Measurements from ENCODE around the gene CNEP1R1.

CNEP1R1 gene

DNA sequence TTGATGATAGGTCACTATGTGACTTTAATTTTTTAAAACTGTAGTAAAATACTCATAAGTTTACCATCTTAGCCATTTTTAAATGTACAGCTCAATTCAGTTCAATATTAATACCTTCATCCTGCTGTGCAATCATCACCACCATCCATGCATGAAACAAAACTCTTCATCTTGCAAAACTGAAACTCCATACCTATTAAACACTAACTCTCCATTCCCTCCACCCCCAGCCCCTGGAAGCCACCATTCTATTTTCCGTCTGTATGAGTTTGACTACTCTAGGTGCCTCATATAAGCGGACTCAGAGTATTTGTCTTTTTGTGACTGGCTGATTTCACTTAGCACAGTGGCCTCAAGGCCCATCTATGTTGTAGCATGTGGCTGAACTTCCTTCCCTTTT lies 9.4 kb upstream of the CNEP1R1 start:
- FAIRE-seq (peak; percentile 80), DNase-seq (ENCODE audit: insufficient read length, low spot score) (no peak)

DNA sequence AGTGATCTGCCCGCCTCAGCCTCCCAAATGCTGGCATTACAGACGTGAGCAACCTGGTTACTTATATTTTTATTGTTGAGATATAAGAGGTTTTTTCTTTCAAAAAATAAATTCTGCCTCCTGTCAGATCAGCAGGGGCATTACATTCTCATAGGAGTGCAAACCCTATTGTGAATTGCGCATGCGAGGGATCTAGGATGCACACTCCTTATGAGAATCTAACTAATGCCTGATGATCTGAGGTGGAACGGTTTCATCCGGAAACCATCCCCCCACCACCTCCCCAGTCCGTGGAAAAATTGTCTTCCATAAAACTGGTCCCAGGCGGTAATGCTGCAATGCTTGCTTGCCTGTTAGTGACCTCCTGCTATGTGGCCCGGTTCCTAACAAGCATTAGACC lies 7.5 kb upstream of the CNEP1R1 start:
- DNase-seq (ENCODE audit: insufficient read length, low spot score) (no peak), FAIRE-seq (no peak)

GRCh38 chr16:50021544-50021943 lies 3.5 kb upstream of the CNEP1R1 start:
- DNase-seq (ENCODE audit: insufficient read length, low spot score) = no peak
- no peak for FAIRE-seq

DNA sequence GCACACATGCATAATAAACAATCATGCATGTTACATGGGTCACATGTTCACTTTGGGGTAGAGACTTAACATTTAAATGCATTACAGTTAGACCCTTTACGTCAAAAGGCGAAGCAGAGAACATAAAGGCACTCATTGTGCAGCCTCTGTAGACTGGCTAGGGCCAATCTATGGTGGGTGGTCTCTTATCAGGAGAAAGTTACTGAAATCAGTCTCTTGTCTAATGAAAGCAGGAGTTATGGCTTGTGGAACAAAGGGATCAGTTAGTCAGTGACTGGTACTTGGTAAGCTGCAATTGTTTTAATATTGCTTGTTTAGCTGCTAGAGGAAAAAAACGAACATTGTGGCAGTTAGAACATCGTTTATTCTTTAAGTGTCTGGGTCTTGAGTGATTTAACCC lies 1.4 kb upstream of the CNEP1R1 start:
- DNase-seq (ENCODE audit: insufficient read length, low spot score) = no peak
- FAIRE-seq = no peak

GRCh38 chr16:50024207-50024606 lies 818 bp upstream of the CNEP1R1 start:
- FAIRE-seq (no peak), DNase-seq (ENCODE audit: insufficient read length, low spot score) (no peak)

- DNase-seq (ENCODE audit: insufficient read length, low spot score) (peak; percentile 16), FAIRE-seq (peak; percentile 45)
Observed at GRCh38 chr16:50025537-50025931, 509 bp downstream of the CNEP1R1 start.

DNA sequence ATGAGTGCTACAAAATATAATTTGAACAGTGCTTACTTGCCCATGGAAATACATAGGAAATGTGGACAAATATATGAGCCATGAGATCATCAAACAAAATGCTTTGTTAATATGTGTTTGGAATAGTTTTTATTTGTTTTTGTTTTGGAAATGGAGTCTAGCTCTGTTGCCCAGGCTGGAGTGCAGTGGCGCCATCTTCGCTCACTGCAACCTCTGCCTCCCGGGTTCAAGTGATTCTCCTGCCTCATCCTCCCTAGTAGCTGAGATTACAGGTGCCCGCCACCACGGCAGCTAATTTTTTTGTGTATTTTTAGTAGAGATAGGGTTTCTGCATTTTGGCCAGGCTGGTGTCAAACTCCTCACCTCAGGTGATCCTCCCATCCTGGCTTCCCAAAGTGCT lies 2.8 kb downstream of the CNEP1R1 start:
- FAIRE-seq (no peak), DNase-seq (ENCODE audit: insufficient read length, low spot score) (no peak)

GRCh38 chr16:50035468-50035992 lies 10.5 kb downstream of the CNEP1R1 start:
- DNase-seq (ENCODE audit: insufficient read length, low spot score) (no peak), FAIRE-seq (no peak)

GRCh38 chr16:50036426-50036825 lies 11.4 kb downstream of the CNEP1R1 start:
- no peak for FAIRE-seq
- no peak for DNase-seq (ENCODE audit: insufficient read length, low spot score)

GRCh38 chr16:50037662-50038220 lies 12.7 kb downstream of the CNEP1R1 start:
- DNase-seq (ENCODE audit: insufficient read length, low spot score) (no peak), FAIRE-seq (no peak)

DNA sequence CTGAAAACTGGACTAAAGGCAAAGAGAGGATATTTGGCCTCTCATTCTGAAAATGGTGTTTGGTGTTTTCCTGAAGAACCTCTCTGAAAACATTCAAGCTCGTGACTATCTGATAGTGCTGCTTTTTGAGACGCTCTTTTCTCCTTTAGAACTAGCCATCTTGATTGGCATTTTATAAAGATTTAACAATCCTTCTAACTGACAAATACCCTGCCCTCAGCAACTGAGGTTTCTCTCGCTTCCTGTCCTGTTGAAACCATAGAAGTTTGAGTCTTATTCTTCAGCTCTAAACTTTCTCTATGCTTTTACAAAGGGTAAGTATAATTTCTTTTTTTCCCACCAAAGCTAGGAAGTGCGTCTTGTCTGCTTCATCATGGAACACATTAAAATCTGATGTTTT lies 13.3 kb downstream of the CNEP1R1 start:
- DNase-seq (ENCODE audit: insufficient read length, low spot score) (no peak), FAIRE-seq (no peak)

DNA sequence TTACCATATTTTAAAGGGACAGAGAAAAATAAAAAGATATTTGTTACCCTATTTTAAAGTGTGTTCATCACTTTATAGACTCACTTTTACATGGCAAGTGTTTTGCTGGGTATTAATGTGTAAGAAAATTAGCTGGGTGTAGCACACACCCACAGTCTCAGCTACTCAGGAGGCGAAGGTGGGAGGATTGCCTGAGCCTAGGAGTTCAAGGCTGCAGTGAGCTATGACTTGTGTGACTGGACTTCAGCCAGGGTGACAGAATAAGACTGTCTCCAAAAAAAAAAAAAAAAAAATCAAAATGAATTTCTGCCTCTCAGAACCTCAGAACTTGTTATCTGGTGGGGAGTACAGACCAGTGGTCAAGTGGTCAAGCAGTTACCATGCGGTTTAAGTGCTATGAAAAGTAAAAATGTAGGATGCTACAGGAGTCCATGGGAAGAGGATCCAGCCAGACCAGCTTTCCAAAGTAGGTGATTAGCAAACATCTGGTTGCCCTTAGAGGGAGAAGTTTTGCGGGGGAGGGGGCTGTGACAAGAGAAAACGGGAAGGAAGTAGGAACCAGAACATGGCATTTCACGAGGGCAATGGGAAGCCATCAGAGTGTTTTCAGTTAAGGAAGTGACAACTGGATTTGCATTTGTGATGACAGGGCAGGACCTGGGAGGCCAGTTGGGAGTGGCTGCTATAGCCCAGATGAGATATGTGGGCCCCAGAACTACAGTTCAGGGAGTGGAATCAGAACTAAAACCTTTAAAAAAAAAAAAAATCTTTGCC lies 13.9 kb downstream of the CNEP1R1 start:
- no peak for FAIRE-seq
- DNase-seq (ENCODE audit: insufficient read length, low spot score) = no peak

GRCh38 chr16:50040018-50040417 lies 15.0 kb downstream of the CNEP1R1 start:
- DNase-seq (ENCODE audit: insufficient read length, low spot score) (no peak), FAIRE-seq (no peak)

DNA sequence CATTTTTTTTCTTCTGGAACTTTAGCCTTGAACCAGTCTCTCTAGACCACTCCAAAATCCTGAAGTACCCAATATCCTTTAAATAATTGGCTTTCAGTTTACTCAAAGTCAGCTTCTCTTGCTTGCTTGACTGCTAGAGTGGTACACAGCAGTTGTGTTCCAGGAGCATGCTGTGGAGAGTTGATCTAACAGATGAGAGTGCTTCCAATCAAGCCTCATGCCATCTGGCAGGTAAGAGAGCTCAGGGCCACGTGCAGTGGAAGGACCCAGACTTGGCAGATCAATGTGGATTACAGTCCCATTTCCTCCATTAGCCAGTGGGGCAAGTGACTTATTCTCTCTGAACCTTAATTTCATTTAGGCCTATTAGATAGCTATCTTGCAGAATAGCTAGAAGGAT lies 15.7 kb downstream of the CNEP1R1 start:
- FAIRE-seq = no peak
- DNase-seq (ENCODE audit: insufficient read length, low spot score) = no peak

DNA sequence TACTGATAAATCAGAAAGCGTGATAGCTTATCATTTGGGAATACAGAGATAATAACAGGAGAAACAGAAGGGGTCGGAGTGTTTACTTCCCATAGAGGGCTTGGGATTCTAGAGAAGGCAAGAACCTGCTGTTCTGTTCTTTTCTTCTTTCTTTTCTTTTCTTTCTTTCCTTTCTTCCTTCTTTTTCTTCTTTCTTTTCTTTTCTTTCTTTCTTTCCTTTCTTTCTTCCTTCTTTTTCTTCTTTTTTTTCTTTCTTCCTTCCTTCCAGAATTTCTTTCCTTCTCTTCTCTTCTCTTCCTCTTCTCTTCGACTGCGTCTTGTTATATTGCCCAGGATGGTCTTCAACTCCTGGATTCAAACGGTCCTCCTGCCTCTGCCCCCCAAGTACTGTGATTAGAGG lies 18.3 kb downstream of the CNEP1R1 start:
- no peak for FAIRE-seq
- no peak for DNase-seq (ENCODE audit: insufficient read length, low spot score)

GRCh38 chr16:50045412-50045811 lies 20.4 kb downstream of the CNEP1R1 start:
- no peak for FAIRE-seq
- no peak for DNase-seq (ENCODE audit: insufficient read length, low spot score)

- DNase-seq (ENCODE audit: insufficient read length, low spot score) = no peak
- FAIRE-seq = no peak
Observed at GRCh38 chr16:50046853-50047252, 21.8 kb downstream of the CNEP1R1 start.

DNA sequence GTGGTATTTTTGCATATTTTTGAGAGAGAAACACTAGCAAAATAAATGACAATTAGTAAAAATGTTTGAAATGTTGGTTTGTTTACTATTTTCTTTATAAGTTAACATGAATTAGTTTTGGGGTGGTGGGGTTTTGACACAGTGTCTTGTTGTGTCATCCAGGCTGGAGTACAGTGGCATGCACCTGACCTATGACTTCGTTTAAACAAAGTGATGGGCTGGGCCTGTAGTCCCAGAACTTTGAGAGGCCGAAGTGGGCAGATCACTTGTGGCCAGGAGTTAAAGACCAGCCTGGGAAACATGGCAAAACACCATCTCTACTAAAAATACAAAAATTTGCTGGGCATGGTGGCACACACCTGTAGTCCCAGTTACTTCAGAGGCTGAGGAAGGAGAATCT lies 22.8 kb downstream of the CNEP1R1 start:
- no peak for FAIRE-seq
- no peak for DNase-seq (ENCODE audit: insufficient read length, low spot score)

DNA sequence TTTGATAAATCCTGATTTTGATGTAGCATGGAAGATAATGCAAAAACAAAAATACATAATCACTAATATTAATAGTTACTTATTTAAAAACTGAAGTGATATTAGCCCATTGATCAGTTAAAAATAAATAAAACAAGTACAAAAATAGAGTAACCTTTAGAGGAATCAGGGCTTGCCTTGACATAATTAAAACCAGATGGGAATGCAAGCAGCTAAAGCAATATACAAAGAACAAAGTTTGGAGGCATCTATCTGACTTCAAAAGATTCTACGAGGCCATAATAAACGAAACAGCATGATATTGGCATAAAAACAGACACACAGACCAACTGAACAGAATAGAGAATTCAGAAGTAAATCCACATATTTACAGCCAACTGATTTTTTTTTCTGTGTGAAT lies 25.8 kb downstream of the CNEP1R1 start:
- no peak for FAIRE-seq
- no peak for DNase-seq (ENCODE audit: insufficient read length, low spot score)

DNA sequence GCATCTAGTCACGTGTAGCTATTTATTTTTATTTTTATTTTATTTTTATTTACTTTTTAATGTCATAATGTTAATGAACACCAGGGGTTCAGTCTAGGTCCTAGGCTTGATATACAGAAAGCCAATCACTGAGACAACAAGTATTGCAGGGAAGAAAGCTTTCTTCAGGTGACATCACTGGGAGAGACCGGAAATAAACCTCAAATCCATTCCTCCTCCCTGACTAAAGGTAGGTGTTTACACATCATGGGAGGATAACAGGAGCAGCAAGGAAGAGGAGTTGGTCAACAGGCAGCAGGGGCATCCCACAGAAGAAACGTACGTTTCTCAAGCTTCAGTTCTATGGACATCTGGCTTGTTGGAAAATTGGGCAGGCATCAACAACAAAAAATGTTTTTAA lies 31.2 kb downstream of the CNEP1R1 start:
- no peak for FAIRE-seq
- DNase-seq (ENCODE audit: insufficient read length, low spot score) = no peak

- no peak for FAIRE-seq
- DNase-seq (ENCODE audit: insufficient read length, low spot score) = no peak
Observed at GRCh38 chr16:50058091-50058771, 33.2 kb downstream of the CNEP1R1 start.

DNA sequence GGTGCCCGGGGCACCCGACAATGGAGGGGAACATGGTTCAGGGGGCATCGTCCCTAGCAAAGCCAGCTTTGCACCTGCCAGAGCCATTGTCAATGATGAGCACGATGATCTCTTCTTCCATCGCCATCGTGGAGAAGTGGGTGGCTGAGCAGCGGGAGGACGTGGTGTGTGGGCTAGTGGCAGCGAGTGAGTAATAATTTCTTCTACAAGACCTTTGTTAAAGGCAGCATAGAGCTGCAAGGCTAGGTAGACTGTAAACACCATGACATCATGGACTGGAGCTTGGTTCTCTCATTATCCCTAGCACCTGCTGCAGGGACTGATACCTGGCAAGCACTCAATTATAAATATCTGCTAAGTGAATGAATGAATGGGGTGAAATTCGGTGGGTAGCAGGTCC lies 34.1 kb downstream of the CNEP1R1 start:
- DNase-seq (ENCODE audit: insufficient read length, low spot score) (no peak), FAIRE-seq (no peak)
